ENCODE measurements around the gene ETS1.

Gene ETS1

DNA sequence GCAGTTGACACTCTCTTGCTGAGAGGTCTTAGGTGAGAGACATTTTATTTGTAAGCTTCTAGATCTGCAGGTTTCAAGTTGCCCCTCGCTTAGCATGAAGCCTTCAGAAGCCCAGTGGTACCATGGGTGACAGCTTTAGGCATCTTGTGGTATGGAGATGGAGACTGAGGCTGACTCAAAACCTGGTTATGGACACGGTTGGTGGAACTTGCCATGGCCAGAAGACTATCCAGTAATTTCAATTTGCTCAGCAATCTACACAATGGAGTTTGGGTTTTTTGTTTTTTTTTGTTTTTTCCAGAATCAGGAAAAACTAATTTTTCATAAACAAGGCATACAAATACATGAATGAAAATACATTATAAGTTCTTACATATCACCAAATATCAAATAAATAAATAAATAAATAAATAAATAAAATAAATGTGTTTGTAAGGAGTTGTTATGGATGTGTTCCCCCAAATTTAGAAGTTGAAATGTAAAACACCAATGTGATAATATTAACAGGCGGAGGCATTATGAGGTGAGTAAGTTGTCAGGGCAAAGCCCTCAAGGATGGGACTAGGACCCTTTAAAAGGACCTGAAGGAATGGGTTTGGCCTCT is 22.6 kb downstream of the ETS1 start:
- H3K9ac ChIP-seq (ENCODE audit: low read depth, low read length): no peak overlapping the region
- H3K27ac ChIP-seq (ENCODE audit: low read depth, low read length): no peak overlapping the region
- H3K9me3 ChIP-seq (ENCODE audit: control insufficient read depth, insufficient read depth, low read length): no peaks in the 10 kb centered on the region
- H3K36me3 ChIP-seq (ENCODE audit: control insufficient read depth, insufficient read depth, low read length): peaks cover 7% of the 10 kb centered on the region; the same call in 1 of the 2 replicates
- H3K4me1 ChIP-seq (ENCODE audit: control insufficient read depth, insufficient read depth, low read length): peaks cover 4% of the 10 kb centered on the region; the same call in 1 of the 2 replicates
- H3K27me3 ChIP-seq (ENCODE audit: control insufficient read depth, insufficient read depth, low read length): no peaks in the 10 kb centered on the region
- no peak overlapping the region for H3K4me3 ChIP-seq (ENCODE audit: low read depth, low read length)

GRCh38 chr11:128563942-128564641 is 23.3 kb downstream of the ETS1 start:
- Histone ChIP-seq H3K9me3 (ENCODE audit: control insufficient read depth, insufficient read depth, low read length) (no peaks in the 10 kb centered on the region), H3K27ac (ENCODE audit: low read depth, low read length) (no peak overlapping the region), H3K36me3 (ENCODE audit: control insufficient read depth, insufficient read depth, low read length) (peaks cover 7% of the 10 kb centered on the region; the same call in 1 of the 2 replicates), H3K4me3 (ENCODE audit: low read depth, low read length) (no peak overlapping the region), H3K9ac (ENCODE audit: low read depth, low read length) (no peak overlapping the region), H3K4me1 (ENCODE audit: control insufficient read depth, insufficient read depth, low read length) (peaks cover 4% of the 10 kb centered on the region; the same call in 1 of the 2 replicates), H3K27me3 (ENCODE audit: control insufficient read depth, insufficient read depth, low read length) (no peaks in the 10 kb centered on the region)

GRCh38 chr11:128563308-128563707 is 24.1 kb downstream of the ETS1 start:
- no peak overlapping the region for H3K27ac ChIP-seq (ENCODE audit: low read depth, low read length)
- H3K9ac ChIP-seq (ENCODE audit: low read depth, low read length): no peak overlapping the region
- no peaks in the 10 kb centered on the region for H3K27me3 ChIP-seq (ENCODE audit: control insufficient read depth, insufficient read depth, low read length)
- no peak overlapping the region for H3K4me3 ChIP-seq (ENCODE audit: low read depth, low read length)
- H3K9me3 ChIP-seq (ENCODE audit: control insufficient read depth, insufficient read depth, low read length): no peaks in the 10 kb centered on the region
- peaks cover 4% of the 10 kb centered on the region; the same call in 1 of the 2 replicates for H3K36me3 ChIP-seq (ENCODE audit: control insufficient read depth, insufficient read depth, low read length)
- H3K4me1 ChIP-seq (ENCODE audit: control insufficient read depth, insufficient read depth, low read length): peaks cover 4% of the 10 kb centered on the region; the same call in 1 of the 2 replicates

DNA sequence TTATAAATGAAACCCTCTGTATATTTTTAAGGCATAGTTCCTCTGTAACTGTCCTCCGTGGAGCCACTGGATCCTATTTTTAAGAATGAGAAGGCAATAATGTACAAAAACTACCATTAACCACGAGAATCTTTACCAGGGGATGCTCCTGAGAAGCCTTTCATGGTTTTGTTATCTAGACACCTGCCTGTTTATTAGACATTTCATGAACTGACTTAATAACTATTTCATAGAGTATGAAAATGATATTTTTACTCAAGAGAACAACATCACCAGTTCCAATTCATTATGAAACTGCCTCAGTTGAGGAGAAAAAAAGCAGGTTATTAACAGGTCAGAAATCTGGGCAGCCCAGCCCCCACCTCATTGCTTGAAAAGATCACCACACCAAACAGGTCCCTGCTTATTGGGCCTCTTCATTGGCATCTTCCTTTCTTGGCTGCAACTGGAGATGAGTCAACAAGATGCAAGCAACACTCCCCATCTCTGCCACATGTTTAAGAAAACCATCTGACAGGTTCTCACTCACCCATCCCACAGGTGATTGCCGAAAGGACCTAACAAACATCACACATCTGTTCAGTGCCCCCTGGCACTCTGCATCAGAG is 27.8 kb downstream of the ETS1 start:
- no peak overlapping the region for H3K9ac ChIP-seq (ENCODE audit: low read depth, low read length)
- no peaks in the 10 kb centered on the region for H3K27me3 ChIP-seq (ENCODE audit: control insufficient read depth, insufficient read depth, low read length)
- H3K4me1 ChIP-seq (ENCODE audit: control insufficient read depth, insufficient read depth, low read length): peaks cover 6% of the 10 kb centered on the region; the same call in 1 of the 2 replicates
- no peaks in the 10 kb centered on the region for H3K9me3 ChIP-seq (ENCODE audit: control insufficient read depth, insufficient read depth, low read length)
- no peak overlapping the region for H3K27ac ChIP-seq (ENCODE audit: low read depth, low read length)
- H3K4me3 ChIP-seq (ENCODE audit: low read depth, low read length): no peak overlapping the region
- peaks cover 13% of the 10 kb centered on the region for H3K36me3 ChIP-seq (ENCODE audit: control insufficient read depth, insufficient read depth, low read length)

DNA sequence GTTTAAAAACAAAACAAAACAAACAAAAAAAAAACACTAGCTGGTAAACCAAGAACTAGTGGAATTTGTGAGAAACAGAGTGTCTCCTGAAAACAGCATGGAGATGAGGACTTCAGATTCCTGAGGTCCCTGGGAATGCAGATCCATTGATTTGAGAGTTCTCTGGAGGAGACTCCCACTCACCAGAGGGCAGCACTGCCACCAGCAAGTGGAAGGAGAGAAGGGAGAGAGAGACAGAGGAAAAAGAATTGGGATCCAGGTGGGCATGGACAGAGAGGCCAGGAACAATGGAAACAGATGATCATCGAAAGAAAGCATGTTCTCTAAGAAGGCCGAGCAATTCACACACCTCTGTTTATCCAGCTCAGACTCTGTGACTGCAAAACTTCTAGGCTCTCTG is 31.8 kb downstream of the ETS1 start:
- peaks cover 28% of the 10 kb centered on the region for H3K27me3 ChIP-seq (ENCODE audit: control insufficient read depth, insufficient read depth, low read length)
- H3K4me3 ChIP-seq (ENCODE audit: low read depth, low read length): no peak overlapping the region
- no peak overlapping the region for H3K27ac ChIP-seq (ENCODE audit: low read depth, low read length)
- H3K4me1 ChIP-seq (ENCODE audit: control insufficient read depth, insufficient read depth, low read length): peaks cover 7% of the 10 kb centered on the region; the same call in 1 of the 2 replicates
- H3K36me3 ChIP-seq (ENCODE audit: control insufficient read depth, insufficient read depth, low read length): peaks cover 28% of the 10 kb centered on the region
- H3K9me3 ChIP-seq (ENCODE audit: control insufficient read depth, insufficient read depth, low read length): no peaks in the 10 kb centered on the region
- no peak overlapping the region for H3K9ac ChIP-seq (ENCODE audit: low read depth, low read length)

GRCh38 chr11:128553662-128554362 is 33.5 kb downstream of the ETS1 start:
- no peaks in the 10 kb centered on the region for H3K9me3 ChIP-seq (ENCODE audit: control insufficient read depth, insufficient read depth, low read length)
- peaks cover 28% of the 10 kb centered on the region for H3K36me3 ChIP-seq (ENCODE audit: control insufficient read depth, insufficient read depth, low read length)
- H3K27me3 ChIP-seq (ENCODE audit: control insufficient read depth, insufficient read depth, low read length): peaks cover 45% of the 10 kb centered on the region
- H3K4me3 ChIP-seq (ENCODE audit: low read depth, low read length): no peak overlapping the region
- no peak overlapping the region for H3K9ac ChIP-seq (ENCODE audit: low read depth, low read length)
- H3K27ac ChIP-seq (ENCODE audit: low read depth, low read length): no peak overlapping the region
- H3K4me1 ChIP-seq (ENCODE audit: control insufficient read depth, insufficient read depth, low read length): peaks cover 19% of the 10 kb centered on the region

- H3K27me3 ChIP-seq (ENCODE audit: control insufficient read depth, insufficient read depth, low read length): peaks cover 53% of the 10 kb centered on the region
- H3K4me3 ChIP-seq (ENCODE audit: low read depth, low read length): no peak overlapping the region
- H3K4me1 ChIP-seq (ENCODE audit: control insufficient read depth, insufficient read depth, low read length): peaks cover 19% of the 10 kb centered on the region
- H3K9me3 ChIP-seq (ENCODE audit: control insufficient read depth, insufficient read depth, low read length): no peaks in the 10 kb centered on the region
- no peak overlapping the region for H3K9ac ChIP-seq (ENCODE audit: low read depth, low read length)
- H3K27ac ChIP-seq (ENCODE audit: low read depth, low read length): no peak overlapping the region
- peaks cover 28% of the 10 kb centered on the region for H3K36me3 ChIP-seq (ENCODE audit: control insufficient read depth, insufficient read depth, low read length)
Observed at GRCh38 chr11:128552783-128553661, 34.3 kb downstream of the ETS1 start.

DNA sequence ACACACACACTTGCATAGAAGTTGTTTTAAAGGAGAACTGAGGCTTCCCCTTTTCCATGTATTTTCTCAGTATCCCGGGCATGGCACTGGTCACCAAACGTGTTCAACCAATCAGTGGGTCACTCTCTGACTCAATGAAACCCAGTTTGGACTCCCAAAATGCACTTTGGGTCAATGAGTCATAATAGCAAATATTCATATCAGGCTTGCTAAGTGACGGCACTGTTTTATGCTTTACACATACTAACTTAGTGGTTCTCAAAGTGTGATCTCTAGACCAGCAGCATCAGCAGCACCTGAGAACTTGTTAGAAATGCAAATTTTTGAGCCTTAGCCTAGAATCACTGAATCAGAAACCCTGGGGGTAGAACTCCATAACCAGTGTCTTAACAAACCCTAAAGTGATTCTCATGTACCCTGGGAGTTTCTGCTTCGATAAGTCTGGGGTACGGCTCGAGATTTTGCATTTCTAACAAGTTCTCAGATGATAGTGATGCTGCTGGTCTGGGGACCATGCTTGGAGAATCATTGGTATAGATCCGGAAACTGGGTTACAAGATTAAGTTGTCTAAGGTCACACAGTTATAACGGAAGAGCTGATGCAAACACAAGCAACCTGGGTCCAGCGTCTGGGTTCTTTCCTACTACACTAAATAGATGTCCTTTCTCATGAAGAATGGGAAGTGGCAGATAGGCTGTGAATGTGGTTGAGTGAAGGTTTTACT is 35.6 kb downstream of the ETS1 start:
- Histone ChIP-seq H3K4me3 (ENCODE audit: low read depth, low read length) (no peak overlapping the region), H3K36me3 (ENCODE audit: control insufficient read depth, insufficient read depth, low read length) (peaks cover 28% of the 10 kb centered on the region), H3K9me3 (ENCODE audit: control insufficient read depth, insufficient read depth, low read length) (no peaks in the 10 kb centered on the region), H3K9ac (ENCODE audit: low read depth, low read length) (no peak overlapping the region), H3K4me1 (ENCODE audit: control insufficient read depth, insufficient read depth, low read length) (peaks cover 19% of the 10 kb centered on the region), H3K27me3 (ENCODE audit: control insufficient read depth, insufficient read depth, low read length) (peaks cover 65% of the 10 kb centered on the region), H3K27ac (ENCODE audit: low read depth, low read length) (no peak overlapping the region)

GRCh38 chr11:128551058-128551457 is 36.3 kb downstream of the ETS1 start:
- Histone ChIP-seq H3K4me1 (ENCODE audit: control insufficient read depth, insufficient read depth, low read length) (peaks cover 19% of the 10 kb centered on the region), H3K9ac (ENCODE audit: low read depth, low read length) (no peak overlapping the region), H3K4me3 (ENCODE audit: low read depth, low read length) (no peak overlapping the region), H3K27me3 (ENCODE audit: control insufficient read depth, insufficient read depth, low read length) (peaks cover 73% of the 10 kb centered on the region), H3K36me3 (ENCODE audit: control insufficient read depth, insufficient read depth, low read length) (peaks cover 28% of the 10 kb centered on the region), H3K27ac (ENCODE audit: low read depth, low read length) (no peak overlapping the region), H3K9me3 (ENCODE audit: control insufficient read depth, insufficient read depth, low read length) (no peaks in the 10 kb centered on the region)

Data from HUES48 (cell line).